Measurements from ENCODE around the gene SMYD3. TPM values are rescaled to one million over a fixed set of nuclear protein-coding genes. Genes with fewer than 3 reads are reported as not detected.

Gene SMYD3
- total and polyA plus RNA-seq, 2 donors (not counting 1 experiment from before 2014, with no cell fraction given), result 9.7 to 37.2 TPM

DNA sequence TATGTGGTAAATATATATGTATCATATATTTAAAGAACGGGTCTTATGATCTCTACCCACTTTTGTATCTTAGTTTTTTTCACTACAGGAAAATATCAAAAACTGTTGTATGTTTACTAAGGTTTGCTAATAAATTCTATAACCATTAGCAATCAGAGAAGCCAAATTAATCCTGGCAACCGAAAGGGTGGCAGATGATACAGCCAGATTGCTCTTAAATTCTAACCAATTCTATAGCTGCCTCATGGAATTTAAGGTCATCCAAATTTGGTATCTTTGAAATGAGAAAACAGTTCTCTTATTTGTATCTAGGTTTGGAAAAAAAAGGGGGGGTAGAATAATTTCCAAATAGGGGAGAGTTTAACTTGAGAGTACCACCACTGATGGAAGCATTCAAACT lies 591.2 kb downstream of the SMYD3 start:
- WGBS (ENCODE audit: insufficient coverage), result no CpG with 5 or more reads among the region's 2 CpGs
- Histone ChIP-seq H3K9me3 (ENCODE audit: control extremely low read depth in 1 of 3, control insufficient read depth in 2 of 3, insufficient read depth in 1 of 3, low read length in 2 of 3) (peaks cover 0 to 2% (median 0%) of the 10 kb centered on the region in 3 donors), H3K79me2 (ENCODE audit: control insufficient read depth, insufficient read depth, low read length) (no peaks in the 10 kb centered on the region), H3K4me1 (ENCODE audit: control insufficient read depth in 2 of 2, insufficient read depth in 2 of 2, low read length in 2 of 2) (no peaks in the 10 kb centered on the region), H3K4me2 (replicated peaks; ENCODE audit: low read depth, low read length, poor library complexity, severe bottlenecking) (no peak overlapping the region), H3K9ac (ENCODE audit: low read length) (no peak overlapping the region), H2AFZ (ENCODE audit: insufficient read depth, low read depth, low read length, poor library complexity, severe bottlenecking) (no peak overlapping the region), H4K20me1 (ENCODE audit: control insufficient read depth, insufficient read depth, low read length, poor library complexity, severe bottlenecking) (no peaks in the 10 kb centered on the region), H3K4me3 (ENCODE audit: control extremely low read depth in 1 of 5, extremely low read depth in 1 of 5, insufficient read depth in 1 of 5, low read depth in 2 of 5, low read length in 4 of 5) (no peak overlapping the region), H3K36me3 (replicated peaks in 1 of 2; ENCODE audit: control extremely low read depth in 1 of 2, control insufficient read depth in 1 of 2, extremely low read depth in 1 of 2, insufficient read depth in 2 of 2, low read length in 1 of 2) (peaks cover 0 to 4% of the 10 kb centered on the region in 2 experiments), H3K27ac (ENCODE audit: low read length in 2 of 2) (no peak overlapping the region), H3K27me3 (replicated peaks in 1 of 4; ENCODE audit: control extremely low read depth in 1 of 4, control insufficient read depth in 3 of 4, insufficient read depth in 4 of 4, low read length in 3 of 4) (no peaks in the 10 kb centered on the region)
- Mint-ChIP-seq H3K9me3 (ENCODE audit: insufficient read depth) (peaks cover 7% of the 10 kb centered on the region), H3K27ac (no peak overlapping the region), H3K27me3 (no peaks in the 10 kb centered on the region), H3K4me3 (no peak overlapping the region), H3K4me1 (peaks cover under 1% of the 10 kb centered on the region)
- intact Hi-C loops (cut with micrococcal nuclease), result no loop called here
- ChIA-PET CTCF (no interaction called here), POLR2A (no interaction called here)
- ATAC-seq (ENCODE audit: low read depth) (no peak), DNase-seq (no peak)
- TF ChIP-seq, protein P1, sequence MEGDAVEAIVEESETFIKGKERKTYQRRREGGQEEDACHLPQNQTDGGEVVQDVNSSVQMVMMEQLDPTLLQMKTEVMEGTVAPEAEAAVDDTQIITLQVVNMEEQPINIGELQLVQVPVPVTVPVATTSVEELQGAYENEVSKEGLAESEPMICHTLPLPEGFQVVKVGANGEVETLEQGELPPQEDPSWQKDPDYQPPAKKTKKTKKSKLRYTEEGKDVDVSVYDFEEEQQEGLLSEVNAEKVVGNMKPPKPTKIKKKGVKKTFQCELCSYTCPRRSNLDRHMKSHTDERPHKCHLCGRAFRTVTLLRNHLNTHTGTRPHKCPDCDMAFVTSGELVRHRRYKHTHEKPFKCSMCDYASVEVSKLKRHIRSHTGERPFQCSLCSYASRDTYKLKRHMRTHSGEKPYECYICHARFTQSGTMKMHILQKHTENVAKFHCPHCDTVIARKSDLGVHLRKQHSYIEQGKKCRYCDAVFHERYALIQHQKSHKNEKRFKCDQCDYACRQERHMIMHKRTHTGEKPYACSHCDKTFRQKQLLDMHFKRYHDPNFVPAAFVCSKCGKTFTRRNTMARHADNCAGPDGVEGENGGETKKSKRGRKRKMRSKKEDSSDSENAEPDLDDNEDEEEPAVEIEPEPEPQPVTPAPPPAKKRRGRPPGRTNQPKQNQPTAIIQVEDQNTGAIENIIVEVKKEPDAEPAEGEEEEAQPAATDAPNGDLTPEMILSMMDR (IDR thresholded peaks at IDR 0.05), result no peak
- TF ChIP-seq EZH2 (IDR thresholded peaks at IDR 0.05; ENCODE audit: borderline replicate concordance, insufficient read depth, low read depth, low read length, poor library complexity, severe bottlenecking), result no peak

DNA sequence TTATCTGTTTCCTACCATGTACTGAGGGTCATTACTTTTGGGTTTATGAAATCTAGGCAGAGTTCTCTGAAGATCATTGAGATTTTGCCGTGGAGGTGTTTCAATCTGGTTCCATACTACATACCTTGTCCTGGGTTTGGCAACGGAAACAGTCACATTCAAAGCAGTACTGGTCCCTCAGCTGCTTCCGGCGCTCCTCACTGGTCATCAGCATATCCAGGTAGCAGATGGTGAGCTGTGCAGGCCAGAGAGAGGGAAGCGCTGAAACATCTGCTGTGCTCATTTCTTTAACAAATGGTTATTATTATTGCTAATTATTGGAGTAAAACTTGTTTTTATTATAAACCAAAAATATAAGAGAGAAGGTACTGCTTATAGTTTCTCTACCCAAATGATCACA lies 591.7 kb downstream of the SMYD3 start:
- Mint-ChIP-seq H3K4me1 (no peaks in the 10 kb centered on the region), H3K27me3 (no peaks in the 10 kb centered on the region), H3K27ac (no peak overlapping the region), H3K4me3 (no peak overlapping the region), H3K9me3 (ENCODE audit: insufficient read depth) (peaks cover 7% of the 10 kb centered on the region)
- Histone ChIP-seq H3K27ac (ENCODE audit: low read length in 2 of 2) (no peak overlapping the region), H3K36me3 (replicated peaks in 1 of 2; ENCODE audit: control extremely low read depth in 1 of 2, control insufficient read depth in 1 of 2, extremely low read depth in 1 of 2, insufficient read depth in 2 of 2, low read length in 1 of 2) (peaks cover 0 to 4% of the 10 kb centered on the region in 2 experiments), H3K4me1 (ENCODE audit: control insufficient read depth in 2 of 2, insufficient read depth in 2 of 2, low read length in 2 of 2) (no peaks in the 10 kb centered on the region), H3K9ac (ENCODE audit: low read length) (no peak overlapping the region), H3K4me2 (replicated peaks; ENCODE audit: low read depth, low read length, poor library complexity, severe bottlenecking) (no peak overlapping the region), H3K79me2 (ENCODE audit: control insufficient read depth, insufficient read depth, low read length) (no peaks in the 10 kb centered on the region), H3K4me3 (ENCODE audit: control extremely low read depth in 1 of 5, extremely low read depth in 1 of 5, insufficient read depth in 1 of 5, low read depth in 2 of 5, low read length in 4 of 5) (no peak overlapping the region), H2AFZ (ENCODE audit: insufficient read depth, low read depth, low read length, poor library complexity, severe bottlenecking) (no peak overlapping the region), H3K27me3 (replicated peaks in 1 of 4; ENCODE audit: control extremely low read depth in 1 of 4, control insufficient read depth in 3 of 4, insufficient read depth in 4 of 4, low read length in 3 of 4) (no peaks in the 10 kb centered on the region), H3K9me3 (ENCODE audit: control extremely low read depth in 1 of 3, control insufficient read depth in 2 of 3, insufficient read depth in 1 of 3, low read length in 2 of 3) (peaks cover 0 to 2% (median 0%) of the 10 kb centered on the region in 3 donors), H4K20me1 (ENCODE audit: control insufficient read depth, insufficient read depth, low read length, poor library complexity, severe bottlenecking) (no peaks in the 10 kb centered on the region)
- TF ChIP-seq EZH2 (IDR thresholded peaks at IDR 0.05; ENCODE audit: borderline replicate concordance, insufficient read depth, low read depth, low read length, poor library complexity, severe bottlenecking), result no peak
- ChIA-PET CTCF (interaction anchor here (0.6 kb wide), 1 partner anchor 1065 kb away, joined by 3 read pairs; no protein-coding TSS in a partner anchor), POLR2A (no interaction called here)
- 92% methylated on average over 2 of the region's 5 CpGs for WGBS (ENCODE audit: insufficient coverage)
- intact Hi-C loops (cut with micrococcal nuclease), result no loop called here
- no peak for ATAC-seq (ENCODE audit: low read depth)
- DNase-seq, result no peak
